Urothelium cell line (cell line): ENCODE data around the gene KCNIP3.

Experiments used
- DNase-seq: peaks from one replicate; pipeline ENCODE4 v3.0.0; 2011; ENCODE audit warnings: low spot score, mixed read lengths
- FAIRE-seq: peaks from 2 replicates; lab custom pipeline; 2011; peaks lifted over from hg19 to GRCh38; lab: Jason Lieb, UNC

Gene KCNIP3

DNA sequence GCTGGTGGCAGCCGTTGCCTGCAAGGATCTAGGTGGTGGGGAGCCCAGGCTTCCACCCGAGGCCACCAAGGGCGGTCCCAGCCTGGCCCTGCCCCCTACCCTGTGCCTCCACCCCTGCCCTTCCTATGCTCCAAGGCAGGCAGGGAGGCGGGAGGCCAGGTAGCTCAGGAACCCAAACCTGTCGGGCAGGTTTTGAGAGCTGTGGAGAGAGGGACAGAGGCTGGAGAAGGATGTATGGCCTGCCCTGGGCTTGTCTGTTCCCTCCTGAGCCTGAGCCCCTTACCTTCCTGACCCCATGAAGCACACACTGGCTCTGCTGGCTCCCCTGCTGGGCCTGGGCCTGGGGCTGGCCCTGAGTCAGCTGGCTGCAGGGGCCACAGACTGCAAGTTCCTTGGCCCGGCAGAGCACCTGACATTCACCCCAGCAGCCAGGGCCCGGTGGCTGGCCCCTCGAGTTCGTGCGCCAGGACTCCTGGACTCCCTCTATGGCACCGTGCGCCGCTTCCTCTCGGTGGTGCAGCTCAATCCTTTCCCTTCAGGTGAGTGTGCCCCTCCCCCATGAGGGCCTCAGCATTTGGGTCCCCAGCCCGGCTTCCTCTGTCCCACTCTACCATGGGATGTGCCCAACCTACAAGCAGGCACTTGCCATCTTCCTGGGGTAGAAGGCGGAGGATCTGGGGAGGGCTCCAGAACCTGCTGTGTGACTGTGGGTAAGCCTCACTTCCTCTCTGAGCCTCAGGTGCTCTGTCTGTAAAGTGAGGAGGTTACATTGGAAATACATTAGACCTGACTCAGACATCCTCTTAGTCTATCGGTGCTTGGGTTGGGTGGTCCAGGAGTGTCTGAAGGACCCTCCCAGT lies 22.6 kb upstream of the KCNIP3 start, which contains the start of gene PROM2:
PROM2 (plus strand) TSS at position 159 of the 860 bp plus-strand sequence; CDS start at position 296, 137 bp downstream.
- DNase-seq (no peak), FAIRE-seq (peak; percentile 44)

DNA sequence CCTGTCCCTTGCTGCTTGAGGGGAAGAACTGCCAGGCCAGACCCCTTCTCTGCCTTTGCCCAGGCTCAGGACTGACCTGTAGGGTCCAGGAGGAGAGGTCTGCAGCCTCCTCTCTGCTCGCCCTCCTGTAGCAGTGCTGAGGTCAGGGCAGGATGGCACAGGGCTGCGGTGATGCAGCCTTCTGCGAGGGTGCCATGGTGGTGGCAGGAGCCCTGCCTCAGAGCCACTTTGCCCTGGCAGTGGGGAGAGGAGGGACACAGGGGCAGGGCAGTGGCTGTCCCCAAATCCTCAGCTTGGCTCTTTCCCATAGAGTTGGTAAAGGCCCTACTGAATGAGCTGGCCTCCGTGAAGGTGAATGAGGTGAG lies 22.0 kb upstream of the KCNIP3 start:
- DNase-seq (no peak), FAIRE-seq (no peak)

DNA sequence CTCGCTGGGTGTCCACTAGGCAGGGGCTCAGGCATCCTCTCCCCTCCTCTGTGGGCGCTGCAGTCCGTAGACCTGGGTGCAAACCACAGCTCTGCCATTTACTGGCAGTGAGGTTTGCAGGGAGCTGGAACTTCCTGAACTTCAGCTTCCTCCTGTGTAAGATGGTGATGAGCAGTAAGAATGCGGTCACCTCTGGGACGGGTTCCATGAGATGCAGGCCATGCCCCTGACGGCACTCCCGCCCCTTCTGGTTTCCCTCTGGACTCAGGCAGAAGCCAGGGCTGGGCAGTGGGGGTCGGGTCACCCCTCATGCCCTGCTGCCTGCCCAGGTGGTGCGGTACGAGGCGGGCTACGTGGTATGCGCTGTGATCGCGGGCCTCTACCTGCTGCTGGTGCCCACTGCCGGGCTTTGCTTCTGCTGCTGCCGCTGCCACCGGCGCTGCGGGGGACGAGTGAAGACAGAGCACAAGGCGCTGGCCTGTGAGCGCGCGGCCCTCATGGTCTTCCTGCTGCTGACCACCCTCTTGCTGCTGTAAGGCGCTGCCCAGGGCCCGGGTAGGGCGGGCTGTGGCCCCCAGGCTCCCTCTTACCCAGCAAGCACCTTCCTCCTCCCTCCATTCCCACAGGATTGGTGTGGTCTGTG lies 21.4 kb upstream of the KCNIP3 start:
- no peak for FAIRE-seq

DNA sequence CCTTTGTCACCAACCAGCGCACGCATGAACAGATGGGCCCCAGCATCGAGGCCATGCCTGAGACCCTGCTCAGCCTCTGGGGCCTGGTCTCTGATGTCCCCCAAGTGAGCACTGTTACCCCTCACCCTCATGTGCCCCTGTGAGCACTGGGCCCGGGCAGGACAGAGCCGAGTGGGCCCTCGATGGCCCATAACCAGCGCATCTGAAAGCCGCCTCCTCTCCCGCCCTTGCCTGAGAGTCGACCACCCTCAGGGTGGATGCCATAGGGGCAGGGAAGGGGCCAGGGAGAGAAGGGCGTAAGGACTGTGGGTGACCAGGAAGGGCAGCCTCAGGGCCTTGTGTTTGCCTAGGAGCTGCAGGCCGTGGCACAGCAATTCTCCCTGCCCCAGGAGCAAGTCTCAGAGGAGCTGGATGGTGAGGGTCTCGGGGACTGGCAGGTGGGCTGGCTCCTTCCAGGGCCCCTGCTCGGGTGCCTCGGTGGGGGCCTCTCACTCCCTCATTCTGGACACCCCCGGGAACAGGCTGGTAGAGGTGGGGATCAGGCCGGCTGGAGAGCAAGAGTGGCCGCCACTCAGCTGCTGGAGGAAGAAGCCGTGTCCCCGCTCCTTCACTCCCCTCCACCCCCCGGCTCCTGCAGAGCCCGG lies 20.8 kb upstream of the KCNIP3 start:
- DNase-seq (no peak), FAIRE-seq (no peak)

More for the DNA sequence above, 21.4 kb upstream of the KCNIP3 start:
- DNase-seq = no peak

DNA sequence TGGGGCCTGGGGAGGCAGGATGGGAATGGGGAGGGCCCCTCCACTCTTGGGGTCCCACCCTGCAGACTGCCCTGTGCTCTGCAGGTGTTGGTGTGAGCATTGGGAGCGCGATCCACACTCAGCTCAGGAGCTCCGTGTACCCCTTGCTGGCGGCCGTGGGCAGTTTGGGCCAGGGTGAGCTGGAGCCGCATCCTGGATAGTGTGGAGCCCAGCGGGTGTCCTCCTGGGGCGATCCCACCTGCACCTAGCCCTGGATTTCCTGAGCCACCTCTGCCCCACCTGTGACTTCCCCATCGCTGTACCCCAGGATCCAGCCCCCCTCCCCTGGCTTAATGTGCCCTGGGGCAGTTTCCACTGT lies 20.3 kb upstream of the KCNIP3 start:
- no peak for FAIRE-seq
- DNase-seq = no peak

DNA sequence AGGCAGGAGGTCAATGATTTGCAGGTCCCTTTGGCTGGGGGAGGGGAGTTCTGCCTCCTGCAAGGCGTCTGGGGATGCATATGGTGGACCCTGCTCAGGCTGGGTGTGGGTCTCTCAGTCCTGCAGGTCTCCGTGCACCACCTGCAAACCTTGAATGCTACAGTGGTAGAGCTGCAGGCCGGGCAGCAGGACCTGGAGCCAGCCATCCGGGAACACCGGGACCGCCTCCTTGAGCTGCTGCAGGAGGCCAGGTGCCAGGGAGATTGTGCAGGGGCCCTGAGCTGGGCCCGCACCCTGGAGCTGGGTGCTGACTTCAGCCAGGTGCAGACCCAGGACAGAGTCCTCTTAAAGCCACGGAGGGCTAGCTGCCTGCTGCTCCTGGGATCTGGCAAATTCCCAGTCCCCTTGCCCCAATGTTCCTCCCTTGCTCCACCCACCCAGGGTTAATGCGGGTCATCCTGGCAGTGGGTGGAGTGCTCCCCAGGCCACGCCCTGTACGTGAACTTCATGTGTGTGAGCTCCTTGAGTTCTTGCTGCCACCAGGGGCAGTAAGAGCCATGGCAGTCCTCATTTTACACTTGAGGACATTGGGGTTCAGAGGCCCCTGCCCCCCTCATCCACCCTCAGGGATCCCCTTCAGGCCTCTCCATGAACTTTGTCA lies 19.8 kb upstream of the KCNIP3 start:
- FAIRE-seq (peak; percentile 32), DNase-seq (peak; percentile 40)

DNA sequence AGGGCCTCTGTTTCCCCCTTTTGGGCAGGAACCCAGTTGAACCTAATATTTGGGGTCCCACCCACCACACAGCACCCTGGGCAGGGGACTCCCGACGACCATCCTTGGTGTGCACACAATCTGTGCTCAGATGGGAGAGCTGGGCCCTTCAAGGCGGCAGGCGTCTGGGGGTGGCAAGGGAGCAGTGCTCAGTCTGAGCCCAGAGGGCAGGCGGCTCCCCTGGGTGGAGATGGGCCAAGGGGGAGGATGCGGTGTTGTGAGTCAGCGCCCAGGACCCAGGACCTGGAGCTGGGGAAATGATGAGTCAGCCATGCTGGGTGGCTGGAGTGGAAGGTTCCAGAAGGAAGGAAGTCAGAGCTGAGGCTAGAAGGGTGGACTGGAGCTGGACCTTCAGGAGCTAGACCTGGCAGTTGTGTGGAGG lies 19.1 kb upstream of the KCNIP3 start:
- DNase-seq (peak; percentile 89), FAIRE-seq (peak; percentile 92)

DNA sequence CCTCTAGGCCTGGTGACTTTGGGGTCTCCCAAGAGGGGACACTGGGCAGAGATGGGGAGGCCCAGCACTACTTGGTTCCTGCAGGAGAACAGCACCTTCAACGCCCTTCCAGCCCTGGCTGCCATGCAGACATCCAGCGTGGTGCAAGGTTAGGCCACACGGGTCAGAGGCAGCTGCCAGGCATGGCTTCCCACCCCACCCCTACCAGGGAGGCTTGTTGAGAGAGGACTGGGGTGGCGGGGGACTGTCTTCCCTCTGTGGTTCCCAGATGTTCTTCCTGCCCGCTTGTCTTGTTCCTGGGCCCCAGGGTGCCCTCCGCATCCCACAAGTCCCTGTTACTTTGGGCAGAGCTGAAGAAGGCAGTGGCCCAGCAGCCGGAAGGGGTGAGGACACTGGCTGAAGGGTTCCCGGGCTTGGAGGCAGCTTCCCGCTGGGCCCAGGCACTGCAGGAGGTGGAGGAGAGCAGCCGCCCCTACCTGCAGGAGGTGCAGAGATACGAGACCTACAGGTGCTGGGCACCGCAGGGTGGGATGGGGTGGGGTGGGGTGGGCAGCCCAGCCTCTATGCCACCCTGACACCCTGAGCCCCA lies 18.4 kb upstream of the KCNIP3 start:
- DNase-seq (no peak), FAIRE-seq (no peak)

DNA sequence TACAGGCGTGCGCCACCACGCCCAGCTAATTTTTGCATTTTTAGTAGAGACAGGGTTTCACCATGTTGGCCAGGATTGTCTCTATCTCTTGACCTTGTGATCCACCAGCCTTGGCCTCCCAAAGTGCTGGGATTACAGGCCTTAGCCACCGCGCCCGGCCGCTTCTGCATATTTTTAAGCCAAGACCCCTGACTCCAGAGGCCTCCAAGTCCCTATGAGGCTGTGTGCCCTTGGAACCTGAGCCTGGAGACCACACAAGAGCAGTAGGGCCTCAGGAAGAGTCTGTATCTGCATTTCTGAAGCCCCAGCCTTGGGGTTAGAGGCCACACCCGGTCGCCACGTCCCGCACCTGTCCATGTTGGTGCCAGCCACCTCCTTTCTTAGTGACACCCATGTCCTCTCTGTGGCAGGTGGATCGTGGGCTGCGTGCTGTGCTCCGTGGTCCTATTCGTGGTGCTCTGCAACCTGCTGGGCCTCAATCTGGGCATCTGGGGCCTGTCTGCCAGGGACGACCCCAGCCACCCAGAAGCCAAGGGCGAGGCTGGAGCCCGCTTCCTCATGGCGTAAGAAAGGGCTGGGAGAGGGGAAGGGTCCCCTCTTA lies 17.6 kb upstream of the KCNIP3 start:
- peak; percentile 9 for FAIRE-seq
- DNase-seq = no peak

DNA sequence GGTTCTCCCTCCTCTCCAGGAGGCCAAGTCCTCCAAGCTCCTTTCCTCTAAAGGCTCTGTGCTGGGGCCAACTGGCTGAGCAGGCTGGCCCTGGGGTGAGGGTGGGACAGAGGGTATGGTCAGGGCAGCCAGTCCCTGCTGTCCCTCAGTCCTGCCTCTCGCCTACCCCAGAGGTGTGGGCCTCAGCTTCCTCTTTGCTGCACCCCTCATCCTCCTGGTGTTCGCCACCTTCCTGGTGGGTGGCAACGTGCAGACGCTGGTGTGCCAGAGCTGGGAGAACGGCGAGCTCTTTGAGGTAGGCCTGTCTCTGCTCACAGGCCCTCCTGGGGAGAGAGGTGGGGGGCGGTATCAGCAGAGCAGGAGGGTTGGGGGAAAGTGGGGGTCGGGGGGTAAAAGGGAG lies 16.1 kb upstream of the KCNIP3 start:
- DNase-seq (no peak), FAIRE-seq (no peak)

DNA sequence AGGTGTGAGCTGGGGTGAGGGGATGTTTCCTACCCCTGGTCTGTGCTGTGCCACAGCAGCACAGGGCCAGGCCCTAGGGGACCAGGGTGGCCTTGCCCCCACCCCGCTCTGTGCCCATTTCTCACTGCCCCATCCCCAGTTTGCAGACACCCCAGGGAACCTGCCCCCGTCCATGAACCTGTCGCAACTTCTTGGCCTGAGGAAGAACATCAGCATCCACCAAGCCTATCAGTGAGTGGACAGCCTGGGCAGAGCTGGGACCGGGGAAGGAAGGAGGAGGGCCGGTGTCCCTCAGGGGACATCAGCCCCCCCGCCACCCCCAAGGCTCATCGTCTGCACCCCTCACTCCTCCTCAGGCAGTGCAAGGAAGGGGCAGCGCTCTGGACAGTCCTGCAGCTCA lies 15.4 kb upstream of the KCNIP3 start:
- FAIRE-seq = no peak

DNA sequence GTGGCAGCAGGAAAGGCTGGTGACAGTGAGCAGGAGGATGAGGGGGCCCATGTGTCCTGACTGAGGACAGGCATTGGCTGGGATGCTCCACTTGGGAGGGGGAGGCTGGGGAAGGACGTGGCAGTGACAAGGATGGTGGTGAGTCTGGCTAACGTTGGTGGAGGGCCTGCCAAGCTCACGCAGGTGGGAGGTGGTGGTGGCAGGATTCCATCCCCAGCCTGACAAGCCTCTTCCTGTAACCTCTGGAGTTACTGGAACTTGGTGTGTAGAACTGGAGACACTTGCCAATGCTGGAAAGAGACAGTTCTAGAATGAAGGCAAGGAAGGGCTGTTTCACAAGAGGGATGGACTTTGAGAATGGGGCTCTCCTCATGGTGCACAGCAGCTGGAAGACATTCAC lies 14.7 kb upstream of the KCNIP3 start:
- FAIRE-seq = peak; percentile 77
- DNase-seq = no peak

More for the DNA sequence above, 15.4 kb upstream of the KCNIP3 start:
- DNase-seq = no peak

DNA sequence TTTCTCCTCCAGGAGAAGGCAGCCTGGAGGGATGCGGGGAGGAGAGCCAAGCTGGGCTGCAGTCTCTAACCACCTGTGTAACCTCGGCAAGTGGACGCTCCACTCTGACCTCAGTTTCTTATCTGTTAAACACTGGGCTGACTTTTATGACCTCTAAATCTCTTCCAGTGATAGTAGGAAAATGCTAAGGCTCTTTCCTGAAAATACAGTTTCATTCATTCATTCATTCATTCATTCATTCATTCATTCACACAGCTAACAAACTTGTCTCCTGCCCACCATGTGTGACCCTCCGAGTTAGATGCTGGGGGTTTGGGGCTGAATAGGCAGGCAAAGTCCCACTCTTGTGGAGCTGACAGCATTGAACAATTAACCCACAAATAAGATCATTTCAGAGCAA lies 13.6 kb upstream of the KCNIP3 start:
- FAIRE-seq (no peak), DNase-seq (no peak)

DNA sequence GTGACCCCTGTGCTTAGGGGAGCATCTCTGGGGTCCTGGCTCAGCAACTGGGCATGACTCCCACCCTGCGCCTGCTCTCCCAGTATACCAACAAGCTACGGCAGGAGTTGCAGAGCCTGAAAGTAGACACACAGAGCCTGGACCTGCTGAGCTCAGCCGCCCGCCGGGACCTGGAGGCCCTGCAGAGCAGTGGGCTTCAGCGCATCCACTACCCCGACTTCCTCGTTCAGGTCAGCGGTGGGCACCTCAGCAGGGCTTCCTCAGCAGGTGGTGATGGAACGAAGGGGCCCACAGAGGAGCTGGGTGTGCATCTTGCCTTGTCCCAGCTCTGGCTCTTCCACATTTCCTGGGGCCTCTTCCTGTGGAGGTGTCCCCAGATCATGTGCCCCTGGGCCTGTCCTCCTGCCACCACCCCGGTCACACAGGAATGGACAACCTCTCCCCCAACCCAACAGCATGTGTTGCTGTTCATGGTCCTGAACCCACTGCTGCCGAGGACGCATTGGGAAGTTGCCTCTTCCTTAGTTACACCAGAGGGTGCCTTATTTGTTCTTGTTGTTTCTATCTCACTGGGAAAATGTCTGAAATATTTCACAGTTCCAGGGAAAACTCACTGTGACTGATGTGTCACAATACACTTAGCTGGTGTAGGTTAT lies 12.1 kb upstream of the KCNIP3 start:
- DNase-seq (no peak), FAIRE-seq (no peak)

DNA sequence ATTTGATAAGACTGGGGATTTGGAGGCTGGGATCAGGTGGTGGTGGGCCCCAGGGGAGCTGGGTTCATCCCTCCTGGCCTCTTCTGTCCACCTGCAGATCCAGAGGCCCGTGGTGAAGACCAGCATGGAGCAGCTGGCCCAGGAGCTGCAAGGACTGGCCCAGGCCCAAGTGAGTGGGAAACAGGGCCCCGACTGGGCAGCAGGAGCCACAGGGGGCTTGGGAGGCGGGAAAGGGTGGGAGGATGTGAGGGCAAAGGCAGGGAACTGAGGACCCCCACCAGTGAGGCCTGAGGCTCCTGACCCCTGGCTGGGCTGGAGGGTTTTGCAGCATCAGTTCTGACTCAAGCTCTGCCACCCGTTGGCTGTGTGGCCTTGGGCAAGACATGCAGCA lies 11.6 kb upstream of the KCNIP3 start:
- FAIRE-seq (no peak), DNase-seq (no peak)

DNA sequence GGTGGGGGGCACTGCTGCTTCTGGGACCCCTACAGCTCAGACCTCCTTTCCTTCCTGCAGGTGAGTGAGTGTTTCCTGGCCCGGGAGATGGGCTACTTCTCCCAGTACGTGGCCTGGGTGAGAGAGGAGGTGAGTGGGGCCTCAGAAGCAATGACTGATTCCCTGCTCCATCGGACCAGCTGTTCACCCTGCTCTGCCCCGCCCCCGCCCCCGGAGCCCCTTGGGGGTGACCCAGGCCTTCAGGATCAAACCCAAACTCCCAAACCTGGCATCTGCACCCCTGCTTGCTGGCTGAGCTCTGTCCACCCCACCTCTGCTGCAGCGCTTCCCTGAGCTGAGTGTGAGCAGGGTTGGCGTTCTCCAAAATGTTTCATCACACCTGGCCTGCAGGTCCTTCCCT lies 9.8 kb upstream of the KCNIP3 start:
- DNase-seq (no peak), FAIRE-seq (no peak)

DNA sequence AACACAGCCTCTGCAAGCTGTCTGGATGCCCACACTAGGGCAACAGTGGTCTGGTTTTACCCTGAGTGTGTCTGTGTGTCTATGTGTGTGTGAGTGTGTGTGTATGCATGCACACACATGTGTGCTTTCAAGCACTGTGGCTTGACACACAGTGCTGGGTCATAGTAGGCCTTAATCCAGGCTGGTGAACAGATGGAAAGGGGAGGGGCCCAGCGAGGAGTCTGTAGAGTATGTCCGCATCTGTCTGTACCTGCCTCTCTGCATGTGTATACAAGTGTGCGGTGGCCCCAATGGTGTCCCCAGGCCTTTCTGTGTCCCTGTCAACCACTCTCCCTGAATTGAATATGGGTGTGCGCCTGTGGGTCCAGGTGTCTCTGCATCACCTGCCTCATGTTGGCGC lies 9.3 kb upstream of the KCNIP3 start:
- FAIRE-seq (peak; percentile 72), DNase-seq (no peak)

DNA sequence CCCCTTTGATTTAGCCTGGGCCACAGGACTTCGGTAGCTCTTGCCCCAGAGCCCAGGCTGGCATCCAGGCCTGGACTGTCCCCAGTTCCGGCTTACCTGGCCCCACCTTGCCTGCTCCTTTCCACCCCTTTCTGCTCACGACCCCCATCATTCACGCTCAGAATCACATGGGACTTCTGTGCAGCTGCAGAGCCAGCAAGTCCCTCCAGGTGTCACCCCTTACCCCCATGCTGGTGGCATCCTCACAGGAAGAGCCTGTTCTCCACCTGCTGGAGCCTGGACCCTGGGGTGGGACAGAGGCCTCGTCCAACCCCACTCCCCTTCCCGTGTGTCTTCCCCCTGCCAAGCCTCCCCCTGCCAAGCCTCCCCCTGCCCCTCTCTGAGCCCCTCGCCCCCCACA lies 7.9 kb upstream of the KCNIP3 start:
- DNase-seq (no peak), FAIRE-seq (no peak)

DNA sequence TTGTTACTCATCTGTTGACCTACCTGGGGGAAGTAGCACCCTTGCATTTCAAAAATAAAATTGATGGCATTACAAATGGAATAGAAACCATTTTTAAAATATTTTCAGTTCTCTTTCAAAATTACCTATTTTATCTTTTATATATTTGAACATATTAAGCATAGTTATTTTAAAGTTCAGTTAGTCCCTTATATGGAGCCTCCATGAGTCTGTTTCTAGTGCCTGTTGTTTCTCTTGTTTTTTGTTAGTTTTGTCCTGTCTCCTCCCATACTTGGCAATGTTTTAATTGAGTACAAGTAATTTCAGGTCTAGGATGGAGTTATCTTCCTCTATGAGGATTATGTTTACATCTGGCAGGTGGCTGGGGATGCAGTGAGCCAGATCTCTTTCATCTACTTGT lies 5.9 kb upstream of the KCNIP3 start:
- FAIRE-seq (no peak), DNase-seq (no peak)

DNA sequence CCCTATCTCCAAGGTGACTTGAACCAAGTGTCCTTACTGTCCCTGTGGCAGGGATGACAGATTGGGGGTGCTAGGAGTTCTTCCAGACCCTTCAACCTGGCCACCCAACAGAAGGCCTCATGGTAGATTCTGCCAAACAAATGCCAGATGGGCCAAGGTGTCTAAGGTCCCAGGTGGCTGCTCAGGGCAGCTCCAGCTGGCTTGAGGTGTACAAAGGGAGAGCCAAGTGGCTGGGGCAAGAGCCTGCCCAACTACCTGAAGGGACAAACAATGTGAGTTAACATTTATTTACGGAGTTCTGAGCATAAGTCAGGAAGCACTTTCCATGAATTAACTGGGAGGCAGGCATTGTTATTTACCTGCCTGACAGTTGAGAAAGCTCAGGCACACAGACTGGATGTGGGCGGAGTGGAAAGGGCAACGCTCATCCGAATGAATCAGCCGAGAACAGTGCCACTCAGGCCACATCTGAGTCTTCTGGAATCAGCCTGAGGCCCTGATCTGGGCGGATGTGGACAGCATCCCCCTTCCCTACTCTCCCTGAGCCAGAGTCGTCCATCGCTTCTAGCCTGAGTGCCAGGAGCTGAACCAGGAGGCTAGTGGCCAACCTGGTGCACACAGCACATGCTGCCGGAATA lies 4.4 kb upstream of the KCNIP3 start:
- FAIRE-seq (peak; percentile 17), DNase-seq (no peak)
